Esophagus squamous epithelium (tissue), 4 donors: ENCODE data around the gene TBL1Y.

Experiments used
- POLR2A ChIP-seq, 4 donors: fragments of 450-650 bp; IDR thresholded peaks; one replicate each; pipeline ENCODE4 v1.6.1; 2017; ENCODE audit warnings: antibody characterized with exemption in 4 of 4, mild to moderate bottlenecking in 4 of 4, moderate library complexity in 3 of 4
- TF ChIP-seq, protein P1 (sequence below), 6 experiments: fragments of 450-650 bp in 4 of 6; fragments of 200-600 bp in 2 of 6; sonication (generic) in 2 of 6; IDR thresholded peaks; one replicate each; pipeline ENCODE4 v1.5.1; 2016 to 2019; ENCODE audit warnings: antibody characterized with exemption in 6 of 6, mild to moderate bottlenecking in 4 of 6, moderate library complexity in 4 of 6

DNA sequence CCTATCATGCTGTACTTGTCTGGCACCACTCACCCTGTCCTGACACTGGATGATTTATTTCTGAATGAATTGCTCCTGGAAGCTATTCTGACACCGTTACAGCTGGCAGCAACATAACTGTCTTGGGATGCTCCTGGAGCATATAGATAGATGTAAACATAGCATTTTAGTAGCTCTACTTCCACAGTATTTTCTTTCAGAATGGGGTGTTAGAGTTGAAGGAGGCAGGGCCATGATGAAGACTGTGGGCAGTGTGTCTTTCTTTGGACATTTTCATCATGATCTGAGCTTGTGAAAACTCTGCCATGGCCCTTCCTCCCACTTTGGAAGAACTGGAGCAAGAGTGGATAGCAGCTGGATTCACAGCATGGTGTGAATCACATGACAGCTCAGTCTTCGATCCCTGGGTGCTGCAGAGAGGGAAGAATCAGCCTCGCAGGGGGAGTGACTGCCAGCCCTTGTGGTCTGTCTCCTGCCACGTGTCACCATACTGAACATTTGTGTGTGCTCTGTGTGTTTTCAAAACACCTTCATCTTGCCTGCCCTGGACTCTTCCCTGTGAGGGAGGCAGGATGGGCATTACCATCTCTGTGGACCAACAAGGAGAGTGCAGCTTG is 61.9 kb downstream of the TBL1Y start:
- TF ChIP-seq POLR2A (IDR thresholded peaks at IDR 0.05) = no peak
- TF ChIP-seq, protein P1, sequence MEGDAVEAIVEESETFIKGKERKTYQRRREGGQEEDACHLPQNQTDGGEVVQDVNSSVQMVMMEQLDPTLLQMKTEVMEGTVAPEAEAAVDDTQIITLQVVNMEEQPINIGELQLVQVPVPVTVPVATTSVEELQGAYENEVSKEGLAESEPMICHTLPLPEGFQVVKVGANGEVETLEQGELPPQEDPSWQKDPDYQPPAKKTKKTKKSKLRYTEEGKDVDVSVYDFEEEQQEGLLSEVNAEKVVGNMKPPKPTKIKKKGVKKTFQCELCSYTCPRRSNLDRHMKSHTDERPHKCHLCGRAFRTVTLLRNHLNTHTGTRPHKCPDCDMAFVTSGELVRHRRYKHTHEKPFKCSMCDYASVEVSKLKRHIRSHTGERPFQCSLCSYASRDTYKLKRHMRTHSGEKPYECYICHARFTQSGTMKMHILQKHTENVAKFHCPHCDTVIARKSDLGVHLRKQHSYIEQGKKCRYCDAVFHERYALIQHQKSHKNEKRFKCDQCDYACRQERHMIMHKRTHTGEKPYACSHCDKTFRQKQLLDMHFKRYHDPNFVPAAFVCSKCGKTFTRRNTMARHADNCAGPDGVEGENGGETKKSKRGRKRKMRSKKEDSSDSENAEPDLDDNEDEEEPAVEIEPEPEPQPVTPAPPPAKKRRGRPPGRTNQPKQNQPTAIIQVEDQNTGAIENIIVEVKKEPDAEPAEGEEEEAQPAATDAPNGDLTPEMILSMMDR (IDR thresholded peaks at IDR 0.05) = no peak
